Esophagus (tissue), 2 donors: ENCODE data around the gene RAB37. TPM values are rescaled to one million over a fixed set of nuclear protein-coding genes. Genes with fewer than 3 reads are reported as not detected.

Experiments used
- H3K27ac ChIP-seq, 2 donors: one replicate each; pipeline ENCODE4 v1.5.1; 2013; ENCODE audit warnings: low read depth in 2 of 2, mild to moderate bottlenecking in 2 of 2, inconsistent platforms in 1 of 2, low read length in 1 of 2, moderate library complexity in 1 of 2
- H3K27me3 ChIP-seq, 2 donors: one replicate each; pipeline ENCODE4 v1.6.1; 2013; ENCODE audit warnings: low read length in 2 of 2, control low read depth in 1 of 2, mild to moderate bottlenecking in 1 of 2; ENCODE audit not compliant: insufficient read depth in 2 of 2, control insufficient read depth in 1 of 2
- H3K36me3 ChIP-seq, 2 donors: one replicate each; pipeline ENCODE4 v1.6.1; 2013; ENCODE audit warnings: low read length in 1 of 2; ENCODE audit not compliant: control insufficient read depth in 2 of 2, insufficient read depth in 2 of 2
- H3K4me1 ChIP-seq, 2 donors: one replicate each; pipeline ENCODE4 v1.6.1; 2013; ENCODE audit warnings: low read length in 1 of 2; ENCODE audit not compliant: control insufficient read depth in 2 of 2, insufficient read depth in 2 of 2
- H3K4me3 ChIP-seq, 2 donors: one replicate each; pipeline ENCODE4 v1.5.1; 2013; ENCODE audit warnings: low read length in 2 of 2, mild to moderate bottlenecking in 2 of 2, low read depth in 1 of 2, moderate library complexity in 1 of 2
- H3K9me3 ChIP-seq, 2 donors: one replicate each; pipeline ENCODE4 v1.6.1; 2013; ENCODE audit warnings: mild to moderate bottlenecking in 2 of 2, low read depth in 1 of 2, low read length in 1 of 2, moderate library complexity in 1 of 2; ENCODE audit not compliant: control insufficient read depth in 2 of 2, insufficient read depth in 1 of 2
- WGBS, 2 donors: extraction: QIAGEN DNeasy Blood & Tissue Kit; methylation state at CpG; one replicate each; pipeline ENCODE4 v1.1.7; 2013; 5-methylcytosine and 5-hydroxymethylcytosine counted together
- polyA plus RNA-seq, 2 donors: library from polyadenylated mRNA; stranded (reverse); fragments of 200-250 nt; gene quantifications; one replicate each; pipeline ENCODE4 v1.2.3, GENCODE V29; 2013
- donor health status: healthy with polysubstance abuse.
- donor health status: Bipolar disorder and iron deficiency.

Gene RAB37
- polyA plus RNA-seq, 2 donors: 0.66 to 0.86 TPM

DNA sequence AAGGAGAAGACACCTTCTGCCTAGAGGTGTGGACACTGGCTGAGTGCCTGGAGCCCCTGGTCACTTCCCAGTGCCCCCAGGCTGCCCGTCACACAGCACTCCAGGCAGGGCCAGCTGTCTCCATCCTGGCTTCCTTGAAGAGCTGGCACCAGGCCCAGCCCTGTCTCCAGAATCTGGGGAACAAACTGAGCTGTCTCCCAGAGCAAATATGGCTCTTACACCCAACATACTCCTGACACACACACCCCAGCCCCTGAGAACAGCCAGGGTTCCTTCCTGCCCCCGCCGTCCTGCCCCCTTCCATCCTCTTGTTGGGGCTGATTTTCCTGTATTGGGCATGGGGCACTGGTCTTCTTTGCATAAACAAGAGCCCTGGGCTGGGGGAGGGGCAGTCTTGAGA lies 20.4 kb downstream of the RAB37 start:
- Histone ChIP-seq H3K4me1 (peaks cover 10 to 59% of the 10 kb centered on the region in 2 donors), H3K36me3 (peaks cover 4 to 15% of the 10 kb centered on the region in 2 donors), H3K4me3 (no peak overlapping the region), H3K27me3 (no peaks in the 10 kb centered on the region), H3K9me3 (no peaks in the 10 kb centered on the region), H3K27ac (peak overlapping the region; percentile 88 to 95)
- 36 to 45% methylated on average over 3 of the region's 3 CpGs for WGBS, 2 donors

DNA sequence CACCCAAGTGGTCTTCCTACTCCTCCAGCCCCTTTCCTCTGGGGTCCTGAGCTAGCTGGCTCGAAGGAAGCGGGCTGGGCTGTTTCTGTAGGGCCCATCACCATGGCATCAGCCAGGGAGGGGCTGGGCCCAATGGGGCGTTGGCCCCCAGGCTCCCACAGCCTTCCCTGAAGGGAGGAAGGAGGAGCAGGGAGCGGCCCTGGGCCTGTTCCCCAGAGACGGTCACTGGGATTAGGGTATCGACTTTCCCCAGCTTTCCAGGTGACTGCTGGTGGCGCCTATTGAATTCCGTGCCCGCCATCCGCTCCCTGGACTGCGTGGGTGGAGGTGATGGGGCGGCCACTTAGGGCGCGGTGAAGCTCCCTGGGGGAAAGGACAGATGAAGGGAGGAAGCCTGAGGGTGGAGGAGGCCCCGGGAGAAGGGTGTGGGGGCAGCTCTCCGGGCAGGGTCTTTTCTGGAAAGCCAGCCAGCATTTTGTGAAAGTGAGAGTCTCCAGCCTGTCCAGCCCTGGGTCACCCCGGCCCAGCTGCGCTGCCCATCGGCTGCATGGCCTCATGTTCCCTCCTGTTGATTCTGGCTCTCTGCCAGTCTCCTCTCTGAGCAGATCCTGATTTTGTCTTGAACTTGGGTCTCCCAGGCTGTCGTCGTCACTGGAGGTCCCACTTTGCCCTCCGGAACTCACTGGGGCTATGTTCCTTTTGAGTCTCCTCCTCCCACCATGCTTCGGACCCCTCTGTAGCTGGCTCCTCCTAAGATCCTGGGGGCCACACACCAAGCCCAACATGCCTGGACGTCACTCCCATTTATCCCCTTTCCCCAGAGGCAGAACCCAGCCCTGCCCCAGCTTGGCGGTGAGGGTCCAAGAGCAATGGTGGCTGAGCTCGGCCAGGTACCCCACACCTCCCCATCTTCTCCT lies 21.1 kb downstream of the RAB37 start:
- no peaks in the 10 kb centered on the region for H3K27me3 ChIP-seq
- peak overlapping the region in 1 of 2 donors; percentile 20 for H3K4me3 ChIP-seq
- 37 to 47% methylated on average over 24 to 26 of the region's 26 CpGs for WGBS, 2 donors
- peaks cover 4 to 16% of the 10 kb centered on the region in 2 donors for H3K36me3 ChIP-seq
- H3K9me3 ChIP-seq: no peaks in the 10 kb centered on the region
- H3K27ac ChIP-seq: peak overlapping the region; percentile 88 to 95
- H3K4me1 ChIP-seq: peaks cover 10 to 60% of the 10 kb centered on the region in 2 donors

DNA sequence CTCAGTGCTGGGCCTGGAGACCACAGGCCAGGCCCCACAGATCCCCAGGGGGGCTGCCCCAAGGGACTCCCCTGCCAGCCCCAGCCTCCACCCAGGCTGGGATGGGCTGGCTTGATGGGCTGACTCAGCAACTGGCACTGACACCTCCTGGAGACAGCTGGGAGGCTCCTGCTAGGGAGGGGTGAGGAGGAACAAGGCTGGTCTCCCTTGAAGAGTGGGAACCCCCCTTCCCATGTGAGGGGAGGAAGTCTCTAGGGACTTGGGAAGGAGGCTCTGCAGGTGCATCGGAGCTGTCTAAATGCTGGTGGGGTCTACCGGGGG lies 21.8 kb downstream of the RAB37 start:
- Histone ChIP-seq H3K4me3 (peak overlapping the region in 1 of 2 donors; percentile 1), H3K36me3 (peaks cover 4 to 22% of the 10 kb centered on the region in 2 donors), H3K27me3 (no peaks in the 10 kb centered on the region), H3K27ac (peak overlapping the region; percentile 88 to 95), H3K9me3 (no peaks in the 10 kb centered on the region), H3K4me1 (peaks cover 12 to 66% of the 10 kb centered on the region in 2 donors)
- 33 to 57% methylated on average over 2 of the region's 2 CpGs for WGBS, 2 donors

DNA sequence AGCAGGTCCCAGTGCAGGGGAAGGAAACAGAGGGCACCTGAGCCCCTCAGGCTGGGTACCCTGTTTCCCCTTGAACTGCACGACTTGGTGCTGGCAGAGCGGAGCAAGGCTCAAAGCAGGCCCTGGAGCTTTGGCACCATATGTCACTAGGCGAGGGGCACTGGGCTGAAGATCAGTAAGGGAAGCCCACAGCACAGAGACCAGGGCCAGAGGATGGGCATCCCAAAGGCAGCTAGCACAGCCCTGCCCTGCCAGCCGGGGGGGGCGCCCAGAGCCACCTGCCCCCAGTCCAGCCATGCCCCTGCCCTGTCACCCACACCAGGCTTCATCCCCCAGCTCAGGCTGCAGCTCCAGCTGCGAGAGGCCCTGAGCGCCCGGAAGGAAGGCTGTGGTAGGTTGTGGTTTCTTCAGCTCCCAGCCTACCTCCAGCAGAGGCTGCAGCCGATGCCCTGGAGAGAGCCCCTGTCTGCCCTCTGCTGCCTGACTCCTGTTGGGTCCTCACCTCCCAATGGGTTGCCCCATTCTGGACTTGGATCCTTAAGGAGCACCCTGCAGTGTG lies 22.3 kb downstream of the RAB37 start:
- Histone ChIP-seq H3K4me3 (peak overlapping the region; percentile 1 to 18), H3K36me3 (peaks cover 4 to 24% of the 10 kb centered on the region in 2 donors), H3K9me3 (no peaks in the 10 kb centered on the region), H3K27ac (peak overlapping the region; percentile 88 to 95), H3K4me1 (peaks cover 16 to 66% of the 10 kb centered on the region in 2 donors), H3K27me3 (no peaks in the 10 kb centered on the region)
- WGBS, 2 donors: 33 to 47% methylated on average over 9 of the region's 9 CpGs

DNA sequence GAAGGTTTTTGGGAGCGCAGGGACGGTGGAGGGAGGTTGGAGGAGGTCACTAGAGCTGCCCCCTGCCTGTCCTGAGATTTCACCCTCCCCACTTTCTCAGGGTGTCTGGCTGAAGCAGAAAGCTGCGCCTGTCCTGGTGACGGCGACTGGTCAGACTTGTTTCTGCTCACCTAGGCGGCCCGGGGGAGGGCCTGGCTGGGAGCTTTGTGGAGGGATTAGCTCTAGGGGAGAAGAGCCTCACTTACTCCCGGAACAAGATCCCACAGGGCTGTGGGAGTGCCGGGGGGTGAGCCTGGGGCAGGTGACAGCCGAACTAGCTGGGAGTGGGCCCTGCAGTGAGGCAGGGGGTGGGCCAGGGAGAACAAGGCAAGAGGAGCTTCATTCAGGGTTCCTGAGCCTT lies 22.9 kb downstream of the RAB37 start:
- 46 to 47% methylated on average over 10 of the region's 10 CpGs for WGBS, 2 donors
- Histone ChIP-seq H3K36me3 (peaks cover 4 to 29% of the 10 kb centered on the region in 2 donors), H3K9me3 (no peaks in the 10 kb centered on the region), H3K27ac (peak overlapping the region; percentile 88 to 95), H3K27me3 (no peaks in the 10 kb centered on the region), H3K4me3 (no peak overlapping the region), H3K4me1 (peaks cover 16 to 62% of the 10 kb centered on the region in 2 donors)

DNA sequence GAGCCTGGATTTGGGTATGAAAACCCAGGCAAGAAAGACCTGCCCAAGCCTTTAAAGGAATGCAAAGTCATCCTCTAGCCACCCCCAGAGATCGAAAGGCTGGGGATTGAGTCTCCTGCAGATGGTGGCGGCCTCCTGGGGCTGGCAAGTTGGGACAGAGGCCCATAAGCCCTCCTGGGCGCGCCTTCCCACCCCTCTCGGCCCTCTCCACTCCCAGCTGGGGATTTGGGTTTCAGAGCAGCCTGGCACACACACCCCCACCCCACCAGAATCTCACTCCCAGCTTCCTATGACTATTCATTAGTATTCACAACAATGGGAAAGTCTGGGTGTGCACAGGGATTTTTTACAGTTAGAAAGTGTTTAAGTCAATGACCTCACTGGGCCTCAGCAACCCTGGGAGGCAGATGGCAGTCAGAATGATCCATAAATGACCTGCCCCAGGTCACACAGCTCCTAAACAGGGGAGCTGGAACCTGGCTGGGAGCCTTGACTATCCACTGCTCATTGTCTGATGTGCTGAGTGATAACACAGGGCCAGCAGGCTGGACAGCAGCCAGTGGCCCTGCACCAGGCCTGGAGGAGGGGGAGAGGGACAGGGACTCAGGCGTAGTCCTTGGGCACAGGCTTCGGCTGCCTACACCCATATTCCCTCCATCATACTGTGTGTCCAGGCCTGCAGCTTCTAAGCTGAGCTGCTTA lies 23.5 kb downstream of the RAB37 start:
- Histone ChIP-seq H3K27ac (peak overlapping the region; percentile 88 to 95), H3K27me3 (no peaks in the 10 kb centered on the region), H3K9me3 (no peaks in the 10 kb centered on the region), H3K4me1 (peaks cover 13 to 56% of the 10 kb centered on the region in 2 donors), H3K36me3 (peaks cover 4 to 23% of the 10 kb centered on the region in 2 donors), H3K4me3 (peak overlapping the region in 1 of 2 donors; percentile 2)
- WGBS, 2 donors: 48 to 54% methylated on average over 7 of the region's 7 CpGs

DNA sequence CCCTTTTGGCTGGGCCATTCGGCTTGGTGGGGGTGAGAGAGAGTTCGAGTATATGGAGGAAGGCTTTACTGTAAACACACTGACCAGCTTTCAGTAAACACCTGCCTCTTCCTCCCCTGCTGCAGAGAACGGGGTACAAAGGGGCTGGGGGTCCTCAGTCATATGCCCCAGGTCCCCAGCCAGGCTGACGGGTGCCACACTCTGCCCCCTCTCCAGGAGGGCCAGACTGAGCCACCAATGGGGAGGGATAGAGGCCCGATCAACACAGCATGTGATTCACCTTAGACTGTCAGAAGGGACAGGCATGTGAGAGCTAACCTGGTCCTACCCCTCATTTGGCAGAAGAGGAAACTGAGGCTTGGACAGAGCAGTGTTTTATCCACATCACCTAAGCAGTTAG lies 24.4 kb downstream of the RAB37 start:
- WGBS, 2 donors: 62% methylated on average over 5 of the region's 5 CpGs
- Histone ChIP-seq H3K9me3 (no peaks in the 10 kb centered on the region), H3K4me3 (no peak overlapping the region), H3K27ac (peak overlapping the region; percentile 88 to 95), H3K27me3 (no peaks in the 10 kb centered on the region), H3K4me1 (peaks cover 13 to 55% of the 10 kb centered on the region in 2 donors), H3K36me3 (peaks cover 4 to 23% of the 10 kb centered on the region in 2 donors)

DNA sequence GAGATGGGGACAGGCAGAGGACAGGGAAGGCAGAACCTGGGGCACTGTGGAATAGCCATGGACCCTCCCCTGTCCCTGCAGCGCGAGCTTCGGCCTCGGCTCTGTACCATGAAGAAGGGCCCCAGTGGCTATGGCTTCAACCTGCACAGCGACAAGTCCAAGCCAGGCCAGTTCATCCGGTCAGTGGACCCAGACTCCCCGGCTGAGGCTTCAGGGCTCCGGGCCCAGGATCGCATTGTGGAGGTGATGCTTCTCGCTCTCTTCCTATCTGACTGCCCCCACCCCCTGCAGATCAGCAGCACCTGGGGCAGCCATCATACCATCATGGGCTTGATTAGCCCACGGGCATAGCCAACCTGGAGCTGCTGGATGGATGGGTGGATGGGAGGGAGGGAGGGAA lies 24.9 kb downstream of the RAB37 start:
- Histone ChIP-seq H3K27ac (peak overlapping the region; percentile 88 to 95), H3K36me3 (peaks cover 7 to 24% of the 10 kb centered on the region in 2 donors), H3K9me3 (no peaks in the 10 kb centered on the region), H3K4me3 (no peak overlapping the region), H3K4me1 (peaks cover 13 to 56% of the 10 kb centered on the region in 2 donors), H3K27me3 (no peaks in the 10 kb centered on the region)
- WGBS, 2 donors: 91 to 92% methylated on average over 11 of the region's 11 CpGs

DNA sequence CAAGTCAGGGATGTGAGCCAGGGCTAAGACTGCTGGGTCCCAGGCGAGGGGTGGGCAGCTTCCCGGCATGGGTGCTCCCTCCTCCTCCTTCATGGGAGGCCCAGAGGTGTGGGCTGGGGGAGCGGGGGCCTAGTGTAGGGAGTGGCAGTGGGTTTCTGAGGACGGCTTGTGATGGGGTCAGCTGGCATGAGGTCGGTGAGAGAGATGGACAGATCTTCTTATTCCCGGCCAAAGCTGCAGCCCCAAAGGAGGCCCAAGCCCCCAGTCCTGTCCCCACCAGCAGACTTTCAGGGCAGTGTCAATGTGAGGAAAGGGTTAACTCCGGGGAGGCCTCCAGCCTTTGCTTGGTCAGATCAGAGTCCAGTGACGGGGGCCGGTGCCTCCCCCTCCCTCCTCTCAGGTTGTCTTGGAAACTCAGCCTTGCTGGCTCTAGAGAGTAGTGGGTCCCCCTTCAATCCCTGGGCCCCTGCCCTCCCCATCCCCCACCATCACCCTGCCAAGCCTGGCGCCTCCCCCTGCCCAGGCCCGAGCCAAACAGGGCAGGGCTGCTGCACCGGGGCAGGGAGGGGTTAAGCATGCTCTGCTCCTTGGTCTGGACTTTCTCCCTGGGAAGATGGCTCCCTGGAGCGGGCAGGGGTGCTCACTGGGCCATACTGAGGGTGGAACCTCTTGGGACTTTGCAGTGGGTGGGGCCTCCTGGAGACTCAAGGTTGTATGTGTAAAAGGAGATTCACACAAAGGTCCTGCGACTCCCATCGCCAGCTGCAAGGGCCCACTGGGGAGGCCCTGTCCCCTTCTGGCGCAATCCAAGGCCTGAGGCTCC lies 26.7 kb downstream of the RAB37 start:
- peak overlapping the region in 1 of 2 donors; percentile 5 for H3K27ac ChIP-seq
- WGBS, 2 donors: 57 to 66% methylated on average over 16 of the region's 16 CpGs
- peaks cover 11 to 38% of the 10 kb centered on the region in 2 donors for H3K36me3 ChIP-seq
- H3K4me3 ChIP-seq: no peak overlapping the region
- no peaks in the 10 kb centered on the region for H3K27me3 ChIP-seq
- H3K4me1 ChIP-seq: peaks cover 22 to 50% of the 10 kb centered on the region in 2 donors
- no peaks in the 10 kb centered on the region for H3K9me3 ChIP-seq
